Measurements from ENCODE around the gene NR6A1.

NR6A1 gene

DNA sequence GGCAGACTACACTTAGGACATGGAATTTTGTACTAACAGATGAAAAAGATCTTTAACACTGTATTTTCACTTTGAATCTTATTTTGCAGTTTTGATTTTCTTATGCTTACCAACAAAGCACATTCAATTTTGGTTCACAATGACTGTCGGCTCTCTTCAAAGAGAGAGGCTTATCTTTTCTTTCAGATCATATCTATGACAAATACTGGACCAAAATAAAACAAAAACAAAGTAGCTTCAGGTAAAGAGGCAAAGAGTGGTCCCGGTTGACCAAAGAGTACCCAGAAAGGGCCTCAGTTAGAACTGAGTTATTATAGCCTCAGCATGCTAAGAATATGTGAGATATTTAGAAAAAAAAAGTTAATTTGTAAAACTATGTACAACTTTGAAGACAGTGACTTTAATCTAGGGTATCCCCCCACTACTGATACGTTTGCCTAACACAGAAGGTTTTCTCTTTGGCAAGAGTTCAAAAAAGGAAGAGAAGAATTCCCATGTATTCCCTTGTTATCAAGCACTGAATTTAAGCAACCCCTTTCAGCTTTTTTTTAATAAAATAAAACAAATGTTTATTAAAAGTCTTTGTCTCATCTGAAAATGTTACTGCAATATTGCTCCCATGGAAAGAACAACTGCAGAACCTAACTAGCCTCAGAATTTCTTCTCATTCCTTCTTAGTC, 50.5 kb downstream of the NR6A1 start:
- Histone ChIP-seq H3F3A (ENCODE audit: control insufficient read depth, insufficient read depth) (no peaks in the 10 kb centered on the region), H3K27ac (ENCODE audit: low read depth, low read length) (no peak overlapping the region), H3K36me3 (ENCODE audit: control insufficient read depth, low read length) (no peaks in the 10 kb centered on the region), H3K79me2 (ENCODE audit: control insufficient read depth, low read length) (no peaks in the 10 kb centered on the region), H3K9me2 (replicated peaks; ENCODE audit: control insufficient read depth, low read length) (no peaks in the 10 kb centered on the region), H3K27me3 (ENCODE audit: control insufficient read depth, low read length) (no peaks in the 10 kb centered on the region), H3K4me1 (ENCODE audit: control insufficient read depth, low read length) (no peaks in the 10 kb centered on the region), H3K4me2 (ENCODE audit: low read length) (no peak overlapping the region), H3K9me3 (ENCODE audit: control insufficient read depth, insufficient read depth, low read length) (no peaks in the 10 kb centered on the region), H3K4me3 (ENCODE audit: low read length) (no peak overlapping the region), H4K20me1 (ENCODE audit: control insufficient read depth, insufficient read depth, low read depth, low read length) (no peaks in the 10 kb centered on the region)
- TF ChIP-seq EZH2phosphoT487 (IDR thresholded peaks at IDR 0.05; ENCODE audit: borderline replicate concordance, low read length) = no peak
- TF ChIP-seq, protein P1, sequence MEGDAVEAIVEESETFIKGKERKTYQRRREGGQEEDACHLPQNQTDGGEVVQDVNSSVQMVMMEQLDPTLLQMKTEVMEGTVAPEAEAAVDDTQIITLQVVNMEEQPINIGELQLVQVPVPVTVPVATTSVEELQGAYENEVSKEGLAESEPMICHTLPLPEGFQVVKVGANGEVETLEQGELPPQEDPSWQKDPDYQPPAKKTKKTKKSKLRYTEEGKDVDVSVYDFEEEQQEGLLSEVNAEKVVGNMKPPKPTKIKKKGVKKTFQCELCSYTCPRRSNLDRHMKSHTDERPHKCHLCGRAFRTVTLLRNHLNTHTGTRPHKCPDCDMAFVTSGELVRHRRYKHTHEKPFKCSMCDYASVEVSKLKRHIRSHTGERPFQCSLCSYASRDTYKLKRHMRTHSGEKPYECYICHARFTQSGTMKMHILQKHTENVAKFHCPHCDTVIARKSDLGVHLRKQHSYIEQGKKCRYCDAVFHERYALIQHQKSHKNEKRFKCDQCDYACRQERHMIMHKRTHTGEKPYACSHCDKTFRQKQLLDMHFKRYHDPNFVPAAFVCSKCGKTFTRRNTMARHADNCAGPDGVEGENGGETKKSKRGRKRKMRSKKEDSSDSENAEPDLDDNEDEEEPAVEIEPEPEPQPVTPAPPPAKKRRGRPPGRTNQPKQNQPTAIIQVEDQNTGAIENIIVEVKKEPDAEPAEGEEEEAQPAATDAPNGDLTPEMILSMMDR (IDR thresholded peaks at IDR 0.05; ENCODE audit: low read depth, low read length, poor library complexity, severe bottlenecking) = no peak

DNA sequence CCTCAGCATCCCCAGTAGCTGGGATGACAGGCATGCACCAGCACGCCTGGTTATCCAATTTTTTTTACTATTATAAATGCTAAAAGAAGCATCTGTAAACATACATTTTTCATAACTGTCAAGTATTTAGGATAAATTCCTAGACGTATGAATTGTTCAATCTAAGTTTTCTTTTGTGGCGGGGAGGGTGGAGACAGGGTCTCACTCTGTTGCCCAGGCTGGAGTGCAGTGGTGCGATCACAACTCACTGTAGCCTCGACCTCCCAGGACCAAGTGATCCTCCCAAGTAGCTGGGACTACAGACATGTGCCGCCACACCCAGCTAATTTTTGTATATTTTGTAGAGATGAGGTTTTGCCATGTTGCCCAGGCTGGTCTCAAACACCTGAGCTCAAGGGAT, 52.2 kb downstream of the NR6A1 start:
- Histone ChIP-seq H3K36me3 (ENCODE audit: control insufficient read depth, low read length) (no peaks in the 10 kb centered on the region), H3K9me3 (ENCODE audit: control insufficient read depth, insufficient read depth, low read length) (no peaks in the 10 kb centered on the region), H3K27ac (ENCODE audit: low read depth, low read length) (no peak overlapping the region), H3K4me1 (ENCODE audit: control insufficient read depth, low read length) (no peaks in the 10 kb centered on the region), H3K4me3 (ENCODE audit: low read length) (no peak overlapping the region), H3F3A (ENCODE audit: control insufficient read depth, insufficient read depth) (no peaks in the 10 kb centered on the region; the same call in 1 of the 2 replicates), H3K79me2 (ENCODE audit: control insufficient read depth, low read length) (no peaks in the 10 kb centered on the region), H3K9me2 (replicated peaks; ENCODE audit: control insufficient read depth, low read length) (no peaks in the 10 kb centered on the region), H3K27me3 (ENCODE audit: control insufficient read depth, low read length) (no peaks in the 10 kb centered on the region), H4K20me1 (ENCODE audit: control insufficient read depth, insufficient read depth, low read depth, low read length) (no peaks in the 10 kb centered on the region), H3K4me2 (ENCODE audit: low read length) (no peak overlapping the region)
- TF ChIP-seq, protein P1 (IDR thresholded peaks at IDR 0.05; ENCODE audit: low read depth, low read length, poor library complexity, severe bottlenecking) = no peak
- no peak for TF ChIP-seq EZH2phosphoT487 (IDR thresholded peaks at IDR 0.05; ENCODE audit: borderline replicate concordance, low read length)

DNA sequence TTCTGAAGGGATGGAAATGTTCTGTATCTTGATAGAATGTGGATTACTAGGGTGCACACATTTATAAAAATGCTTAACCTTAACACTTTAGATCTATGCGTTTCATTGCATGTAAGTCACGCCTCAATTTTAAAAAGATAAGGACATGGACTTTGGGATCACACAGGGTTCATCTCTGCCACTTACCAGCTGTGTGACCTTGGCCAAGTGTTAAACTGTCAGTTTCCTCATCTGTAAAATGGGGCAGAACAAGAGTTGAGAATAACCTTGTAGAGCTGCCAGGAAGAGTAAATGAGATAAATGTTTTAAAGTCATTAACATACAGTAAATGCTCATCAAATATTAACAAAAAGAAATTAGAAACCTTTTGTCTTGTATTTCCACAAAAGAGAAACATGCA, 53.5 kb downstream of the NR6A1 start:
- Histone ChIP-seq H3F3A (ENCODE audit: control insufficient read depth, insufficient read depth) (no peaks in the 10 kb centered on the region; the same call in 1 of the 2 replicates), H3K4me2 (ENCODE audit: low read length) (no peak overlapping the region), H3K9me3 (ENCODE audit: control insufficient read depth, insufficient read depth, low read length) (no peaks in the 10 kb centered on the region), H3K4me3 (ENCODE audit: low read length) (no peak overlapping the region), H3K27me3 (ENCODE audit: control insufficient read depth, low read length) (no peaks in the 10 kb centered on the region), H3K36me3 (ENCODE audit: control insufficient read depth, low read length) (no peaks in the 10 kb centered on the region), H3K79me2 (ENCODE audit: control insufficient read depth, low read length) (no peaks in the 10 kb centered on the region), H3K27ac (ENCODE audit: low read depth, low read length) (no peak overlapping the region), H3K4me1 (ENCODE audit: control insufficient read depth, low read length) (no peaks in the 10 kb centered on the region), H4K20me1 (ENCODE audit: control insufficient read depth, insufficient read depth, low read depth, low read length) (no peaks in the 10 kb centered on the region), H3K9me2 (replicated peaks; ENCODE audit: control insufficient read depth, low read length) (no peaks in the 10 kb centered on the region)
- TF ChIP-seq EZH2phosphoT487 (IDR thresholded peaks at IDR 0.05; ENCODE audit: borderline replicate concordance, low read length) = no peak
- TF ChIP-seq, protein P1 (IDR thresholded peaks at IDR 0.05; ENCODE audit: low read depth, low read length, poor library complexity, severe bottlenecking) = no peak
